OCI-LY7 (cell line): ENCODE data around the gene CRK.

ENCODE experiments used
- EZH2phosphoT487 ChIP-seq: fragments of 200-600 bp; sonication (generic); IDR thresholded peaks from 2 replicates; pipeline ENCODE4 v1.6.1; 2018; ENCODE audit warnings: low read depth, borderline replicate concordance, mild to moderate bottlenecking, mixed run types, antibody characterized with exemption, low read length, moderate library complexity, mixed read lengths
- TF ChIP-seq, protein P1 (sequence below): fragments of 200-600 bp; sonication (generic); conservative IDR thresholded peaks from 2 replicates; pipeline ENCODE4 v1.5.1; 2014; ENCODE audit warnings: mild to moderate bottlenecking, antibody characterized with exemption, low read length, moderate library complexity, mixed read lengths

DNA sequence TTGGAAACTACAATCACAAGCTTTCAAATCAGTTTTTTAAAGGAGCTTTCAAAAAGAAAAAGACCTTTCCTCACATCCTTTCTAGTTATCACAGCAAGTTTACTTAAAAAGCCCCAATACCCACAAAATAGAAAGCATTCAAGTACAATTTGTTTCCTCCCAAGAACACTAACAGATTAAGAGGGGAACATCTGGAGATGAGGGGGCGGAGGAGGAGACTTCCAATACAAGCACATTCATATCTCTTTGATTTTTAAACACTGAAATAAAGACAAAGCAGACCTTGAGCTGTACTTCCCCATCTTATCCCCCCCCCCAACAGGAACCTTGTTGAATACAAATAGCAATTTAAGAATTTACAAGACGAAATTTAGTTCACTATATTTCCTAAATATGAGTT lies 58.0 kb downstream of the CRK start:
- TF ChIP-seq, protein P1, sequence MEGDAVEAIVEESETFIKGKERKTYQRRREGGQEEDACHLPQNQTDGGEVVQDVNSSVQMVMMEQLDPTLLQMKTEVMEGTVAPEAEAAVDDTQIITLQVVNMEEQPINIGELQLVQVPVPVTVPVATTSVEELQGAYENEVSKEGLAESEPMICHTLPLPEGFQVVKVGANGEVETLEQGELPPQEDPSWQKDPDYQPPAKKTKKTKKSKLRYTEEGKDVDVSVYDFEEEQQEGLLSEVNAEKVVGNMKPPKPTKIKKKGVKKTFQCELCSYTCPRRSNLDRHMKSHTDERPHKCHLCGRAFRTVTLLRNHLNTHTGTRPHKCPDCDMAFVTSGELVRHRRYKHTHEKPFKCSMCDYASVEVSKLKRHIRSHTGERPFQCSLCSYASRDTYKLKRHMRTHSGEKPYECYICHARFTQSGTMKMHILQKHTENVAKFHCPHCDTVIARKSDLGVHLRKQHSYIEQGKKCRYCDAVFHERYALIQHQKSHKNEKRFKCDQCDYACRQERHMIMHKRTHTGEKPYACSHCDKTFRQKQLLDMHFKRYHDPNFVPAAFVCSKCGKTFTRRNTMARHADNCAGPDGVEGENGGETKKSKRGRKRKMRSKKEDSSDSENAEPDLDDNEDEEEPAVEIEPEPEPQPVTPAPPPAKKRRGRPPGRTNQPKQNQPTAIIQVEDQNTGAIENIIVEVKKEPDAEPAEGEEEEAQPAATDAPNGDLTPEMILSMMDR: no peak
- no peak for TF ChIP-seq EZH2phosphoT487
